H1 (cell line): ENCODE results near the gene RHOC. TPM values are rescaled to one million over a fixed set of nuclear protein-coding genes. Genes with fewer than 3 reads are reported as not detected.
A peak's percentile ranks its signal among the peaks of the same experiment; 100 is the strongest.

Experiments
- ASH2L ChIP-seq: fragments of 200-600, 300-600 bp; sonication (generic); IDR thresholded peaks from one replicate; pipeline ENCODE4 v1.7.1; 2017; ENCODE audit warnings: low read length
- CREB1 ChIP-seq: IDR thresholded peaks from 2 replicates; pipeline ENCODE4 v1.6.1; 2012; ENCODE audit warnings: inconsistent platforms
- EZH2 ChIP-seq: fragments of 200-600 bp; sonication (generic); IDR thresholded peaks from 2 replicates; pipeline ENCODE4 v1.7.1; 2012; ENCODE audit warnings: low read depth, mild to moderate bottlenecking, moderate library complexity, low read length, inconsistent platforms; ENCODE audit not compliant: severe bottlenecking
- GABPA ChIP-seq: IDR thresholded peaks from 2 replicates; pipeline ENCODE4 v1.6.1; 2011; ENCODE audit warnings: mild to moderate bottlenecking, low read length, moderate library complexity, borderline replicate concordance; ENCODE audit not compliant: insufficient read depth
- HDAC6 ChIP-seq: IDR thresholded peaks from one replicate; pipeline ENCODE4 v1.7.1; 2012; ENCODE audit warnings: low read depth, mild to moderate bottlenecking, inconsistent platforms, low read length, moderate library complexity
- MAFK ChIP-seq: IDR thresholded peaks from 2 replicates; pipeline ENCODE4 v1.6.1; 2012; ENCODE audit warnings: low read depth, mild to moderate bottlenecking, improper control_type of control experiment, low read length
- POU5F1 ChIP-seq: IDR thresholded peaks from 2 replicates; pipeline ENCODE4 v1.6.1; 2011; ENCODE audit warnings: low read depth, mild to moderate bottlenecking, low read length, moderate library complexity
- RAD21 ChIP-seq, 2 experiments: IDR thresholded peaks in 1 of 2; conservative IDR thresholded peaks in 1 of 2; 2 replicates each; pipeline ENCODE4 v1.6.1; 2011; ENCODE audit warnings: low read depth in 2 of 2, low read length in 2 of 2, improper control_type of control experiment in 1 of 2, inconsistent platforms in 1 of 2, mild to moderate bottlenecking in 1 of 2, moderate library complexity in 1 of 2
- RBBP5 ChIP-seq: IDR thresholded peaks from 2 replicates; pipeline ENCODE4 v1.7.1; 2012; ENCODE audit warnings: low read depth, mild to moderate bottlenecking, inconsistent platforms, low read length, moderate library complexity, borderline replicate concordance
- SUZ12 ChIP-seq: fragments of 200-600 bp; sonication (generic); IDR thresholded peaks from 2 replicates; pipeline ENCODE4 v1.6.1; 2012; ENCODE audit warnings: mild to moderate bottlenecking, inconsistent platforms, low read length, moderate library complexity, mixed read lengths
- polyA plus RNA-seq, 7 experiments: library from polyadenylated mRNA; depleted of rRNA in 3 of 7; stranded (reverse) in 5 of 7; unstranded in 2 of 7; fragments of >200 nt in 5 of 7; fragments of 200-250 nt in 2 of 7; gene quantifications; 1 replicate in 5 of 7; 2 replicates in 1 of 7; 4 replicates in 1 of 7; pipeline versions ENCODE4 v1.2.1 to v1.2.3, GENCODE V29; 2011 to 2013; ENCODE audit warnings: missing spikeins in 2 of 7, mixed read lengths in 2 of 7
- total RNA-seq: library from RNA; stranded (reverse); fragmentation: NEBNext Ultra II Directional; extraction: Animal tissue kit (Norgen Biotek cat#: 25700); gene quantifications from 2 replicates; pipeline ENCODE4 v1.2.1, GENCODE V29; 2021
- TF ChIP-seq, protein P1 (sequence below): IDR thresholded peaks from 2 replicates; pipeline ENCODE4 v1.6.1; 2011; ENCODE audit warnings: low read length, improper control_type of control experiment

RHOC gene
- total and polyA plus RNA-seq, 2 of the 8 experiments (the other 6 are each of a cell fraction or from before 2014, with no cell fraction given), result 53.6 to 97.5 TPM

DNA sequence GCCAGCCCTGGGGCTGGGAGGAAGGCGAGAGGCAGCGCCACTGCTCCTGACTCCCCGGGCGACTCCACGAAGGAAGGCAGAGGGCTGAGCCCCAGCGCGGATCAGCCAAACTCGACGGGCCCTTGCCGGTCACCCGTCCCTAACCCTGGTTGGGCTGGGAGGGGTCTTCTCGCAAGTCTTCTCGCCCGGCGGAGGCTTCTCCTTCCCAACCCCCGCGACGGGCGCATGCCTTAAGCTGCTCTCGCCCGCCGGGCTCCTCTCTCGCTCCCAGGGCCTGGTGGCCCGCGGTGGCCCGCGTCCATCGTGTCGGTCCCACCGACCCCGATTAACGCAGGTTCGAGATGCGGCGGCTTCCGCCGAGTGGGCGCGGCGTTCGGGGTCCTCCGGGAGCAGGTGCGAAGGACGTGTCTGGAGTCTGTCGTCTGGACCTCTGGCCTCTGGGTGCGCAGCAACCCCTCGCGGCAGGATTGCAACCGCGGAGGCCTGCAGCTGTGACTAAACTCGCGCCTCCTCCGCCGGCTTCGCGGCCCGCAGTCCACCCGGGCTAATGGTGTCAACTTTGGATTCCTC lies 37.2 kb upstream of the RHOC start (continued):
- peak; percentile 91 for TF ChIP-seq SUZ12
- no peak for TF ChIP-seq POU5F1
- TF ChIP-seq MAFK, result no peak
- no peak for TF ChIP-seq CREB1
- peak; percentile 43; the same call in 1 of the 2 replicates for TF ChIP-seq RBBP5
- no peak for TF ChIP-seq HDAC6
- peak; percentile 49 for TF ChIP-seq ASH2L
- no peak for TF ChIP-seq GABPA
- TF ChIP-seq RAD21 (IDR thresholded peaks at IDR 0.05 in 1 of 2, conservative IDR thresholded peaks at IDR 0.05 in 1 of 2; ENCODE audit: low read depth in 2 of 2, low read length in 2 of 2), result peak; percentile 35 to 52; a peak in 2 of 4 replicates
- TF ChIP-seq EZH2, result peak; percentile 81
- TF ChIP-seq, protein P1, sequence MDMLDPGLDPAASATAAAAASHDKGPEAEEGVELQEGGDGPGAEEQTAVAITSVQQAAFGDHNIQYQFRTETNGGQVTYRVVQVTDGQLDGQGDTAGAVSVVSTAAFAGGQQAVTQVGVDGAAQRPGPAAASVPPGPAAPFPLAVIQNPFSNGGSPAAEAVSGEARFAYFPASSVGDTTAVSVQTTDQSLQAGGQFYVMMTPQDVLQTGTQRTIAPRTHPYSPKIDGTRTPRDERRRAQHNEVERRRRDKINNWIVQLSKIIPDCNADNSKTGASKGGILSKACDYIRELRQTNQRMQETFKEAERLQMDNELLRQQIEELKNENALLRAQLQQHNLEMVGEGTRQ, result no peak
